Measurements from ENCODE around the gene RHBDF1.

DNA sequence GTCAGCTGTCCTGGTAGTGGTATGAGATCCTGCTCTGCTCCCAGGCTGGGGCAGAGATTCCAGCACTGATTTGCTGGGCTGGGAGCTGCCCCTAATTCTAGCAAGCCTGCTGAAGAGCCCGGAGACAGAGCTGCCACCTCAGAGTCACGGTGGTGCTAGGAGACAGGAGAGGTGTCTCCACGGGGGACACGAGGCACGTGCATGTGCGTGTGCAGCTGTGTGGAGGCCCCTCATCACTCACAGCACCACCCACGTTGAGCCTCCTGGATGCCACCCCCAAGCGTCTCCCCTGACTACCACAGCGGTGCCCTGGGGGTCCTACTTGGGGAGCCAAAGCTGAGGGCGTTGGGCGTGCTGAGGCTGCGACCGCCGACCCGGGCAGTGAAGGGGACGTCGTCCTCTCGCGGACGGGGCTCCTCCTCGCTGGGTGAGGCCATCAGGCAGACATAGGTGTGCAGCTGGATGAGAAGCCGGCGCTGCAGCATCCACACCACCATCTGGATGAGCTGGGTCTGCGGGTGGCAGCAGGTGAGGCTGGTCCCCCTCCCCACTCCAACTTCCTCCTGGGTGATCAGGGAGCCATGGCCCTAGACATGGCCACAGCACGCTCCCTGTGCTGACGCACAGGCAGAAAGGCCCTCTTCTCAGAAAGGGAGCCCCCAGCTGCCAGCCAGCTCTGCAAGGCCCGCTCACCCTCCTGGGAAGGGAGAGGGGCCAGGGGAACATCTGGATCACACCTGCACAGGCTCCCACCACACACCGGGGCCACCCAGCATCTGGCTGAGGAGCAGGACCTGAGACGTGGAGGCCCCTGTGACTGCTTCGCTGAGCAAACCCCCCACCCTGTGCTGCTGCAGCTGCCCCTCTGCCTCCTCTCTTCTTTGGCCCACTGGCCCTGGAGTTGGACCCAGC lies 17.2 kb upstream of the RHBDF1 start:
- TF ChIP-seq RERE (CRISPR knock-in tag; IDR thresholded peaks at IDR 0.05; ENCODE audit: low read depth), result no peak
- TF ChIP-seq HNRNPK (IDR thresholded peaks at IDR 0.05; ENCODE audit: low read depth, low read length, poor library complexity, severe bottlenecking), result no peak
- TF ChIP-seq CTCF (CRISPR knock-in tag; IDR thresholded peaks at IDR 0.05), result no peak
- no peak for TF ChIP-seq ASH2L (IDR thresholded peaks at IDR 0.05; ENCODE audit: insufficient read length, low read depth, low read length)
- TF ChIP-seq ETV5 (CRISPR knock-in tag; IDR thresholded peaks at IDR 0.05; ENCODE audit: borderline replicate concordance), result no peak
- TF ChIP-seq, protein P1, sequence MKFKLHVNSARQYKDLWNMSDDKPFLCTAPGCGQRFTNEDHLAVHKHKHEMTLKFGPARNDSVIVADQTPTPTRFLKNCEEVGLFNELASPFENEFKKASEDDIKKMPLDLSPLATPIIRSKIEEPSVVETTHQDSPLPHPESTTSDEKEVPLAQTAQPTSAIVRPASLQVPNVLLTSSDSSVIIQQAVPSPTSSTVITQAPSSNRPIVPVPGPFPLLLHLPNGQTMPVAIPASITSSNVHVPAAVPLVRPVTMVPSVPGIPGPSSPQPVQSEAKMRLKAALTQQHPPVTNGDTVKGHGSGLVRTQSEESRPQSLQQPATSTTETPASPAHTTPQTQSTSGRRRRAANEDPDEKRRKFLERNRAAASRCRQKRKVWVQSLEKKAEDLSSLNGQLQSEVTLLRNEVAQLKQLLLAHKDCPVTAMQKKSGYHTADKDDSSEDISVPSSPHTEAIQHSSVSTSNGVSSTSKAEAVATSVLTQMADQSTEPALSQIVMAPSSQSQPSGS (CRISPR knock-in tag; IDR thresholded peaks at IDR 0.05), result no peak
- TF ChIP-seq NRL (CRISPR knock-in tag; IDR thresholded peaks at IDR 0.05; ENCODE audit: borderline replicate concordance), result no peak
- TF ChIP-seq NFYB (CRISPR knock-in tag; IDR thresholded peaks at IDR 0.05), result no peak
- no peak for TF ChIP-seq ZNF713 (CRISPR knock-in tag; IDR thresholded peaks at IDR 0.05)
- no peak for TF ChIP-seq TOE1 (CRISPR knock-in tag; IDR thresholded peaks at IDR 0.05)
- no peak for TF ChIP-seq PHB2 (IDR thresholded peaks at IDR 0.05; ENCODE audit: partially characterized antibody)
- no peak for TF ChIP-seq ZNF350 (CRISPR knock-in tag; IDR thresholded peaks at IDR 0.05; ENCODE audit: borderline replicate concordance, low read depth)
- TF ChIP-seq ELF1 (CRISPR knock-in tag; IDR thresholded peaks at IDR 0.05), result no peak
- TF ChIP-seq MEF2D (CRISPR knock-in tag; IDR thresholded peaks at IDR 0.05), result no peak

Data from HepG2 (cell line).